HUES6 (cell line): ENCODE data around the gene IL23R.

Experiments
- H3K27ac ChIP-seq: 2 replicates; pipeline ENCODE4 v1.7.0; 2013; ENCODE audit warnings: low read depth, mild to moderate bottlenecking, low read length, inconsistent platforms
- H3K27me3 ChIP-seq: 2 replicates; pipeline ENCODE4 v1.6.1; 2013; ENCODE audit warnings: low read length; ENCODE audit not compliant: control insufficient read depth, insufficient read depth
- H3K36me3 ChIP-seq: 2 replicates; pipeline ENCODE4 v1.6.1; 2013; ENCODE audit warnings: low read length; ENCODE audit not compliant: control insufficient read depth, insufficient read depth
- H3K4me1 ChIP-seq: 2 replicates; pipeline ENCODE4 v1.6.1; 2013; ENCODE audit warnings: low read length; ENCODE audit not compliant: control insufficient read depth, insufficient read depth
- H3K4me3 ChIP-seq: 2 replicates; pipeline ENCODE4 v1.5.1; 2013; ENCODE audit warnings: low read depth, low read length
- H3K9ac ChIP-seq: one replicate; pipeline ENCODE4 v1.6.1; 2013; ENCODE audit warnings: mild to moderate bottlenecking, low read length
- H3K9me3 ChIP-seq: 2 replicates; pipeline ENCODE4 v1.6.1; 2013; ENCODE audit warnings: low read depth, low read length; ENCODE audit not compliant: control insufficient read depth, insufficient read depth

The IL23R gene

DNA sequence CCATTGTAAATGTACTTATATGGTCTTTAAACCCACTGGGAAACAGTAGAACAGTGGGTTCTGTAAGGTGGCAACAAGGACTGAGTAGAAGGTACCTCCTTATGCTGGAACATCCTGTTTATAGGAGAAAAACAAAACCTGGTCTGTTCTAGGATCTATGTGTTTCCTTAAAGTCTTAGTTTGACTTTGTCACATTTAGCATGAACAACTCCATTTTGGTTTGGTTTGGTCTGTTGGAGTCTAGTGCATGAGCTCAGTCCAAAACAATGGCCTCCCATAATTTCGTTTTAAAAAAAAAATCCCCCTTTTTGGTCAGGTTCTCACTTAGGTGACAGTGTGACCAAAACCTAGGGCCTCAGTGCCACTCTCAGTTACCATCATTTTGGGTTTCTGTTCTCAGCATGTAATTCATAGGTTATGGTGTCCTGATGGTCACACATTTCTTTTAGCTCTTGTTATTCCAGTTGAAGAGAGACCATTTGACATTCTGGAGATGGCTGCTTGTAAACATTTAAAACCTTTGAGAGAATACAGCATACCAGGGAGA lies 75.0 kb downstream of the IL23R start:
- H3K9me3 ChIP-seq, result 0 out of 2 replicates have a peak, but pooled peaks cover 6% of the 10 kb centered on the region
- H3K4me3 ChIP-seq, result no peak overlapping the region
- H3K9ac ChIP-seq, result no peak overlapping the region
- H3K27me3 ChIP-seq, result no peaks in the 10 kb centered on the region
- H3K27ac ChIP-seq, result no peak overlapping the region
- H3K4me1 ChIP-seq, result no peaks in the 10 kb centered on the region
- no peaks in the 10 kb centered on the region for H3K36me3 ChIP-seq

DNA sequence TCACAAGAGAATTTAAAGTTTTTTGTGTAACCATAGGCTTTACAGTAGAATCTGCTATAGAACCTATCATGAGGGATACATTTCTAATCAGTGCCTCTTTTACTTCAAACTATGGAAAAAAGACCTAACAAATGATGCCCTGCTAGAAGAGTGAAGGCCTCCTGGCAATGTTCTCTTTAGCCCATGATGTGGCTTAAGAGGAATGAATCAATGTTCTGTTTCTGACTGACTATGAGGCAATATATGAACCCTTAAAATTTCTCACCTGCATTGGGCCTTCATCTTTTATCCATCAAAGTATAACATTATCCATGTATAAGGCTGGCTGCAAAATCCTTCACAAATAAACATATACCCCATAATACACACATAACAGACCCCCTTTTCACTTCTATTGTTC lies 75.8 kb downstream of the IL23R start:
- Histone ChIP-seq H3K4me1 (no peaks in the 10 kb centered on the region), H3K27ac (no peak overlapping the region), H3K9ac (no peak overlapping the region), H3K9me3 (0 out of 2 replicates have a peak, but pooled peaks cover 6% of the 10 kb centered on the region), H3K36me3 (no peaks in the 10 kb centered on the region), H3K4me3 (no peak overlapping the region), H3K27me3 (no peaks in the 10 kb centered on the region)

DNA sequence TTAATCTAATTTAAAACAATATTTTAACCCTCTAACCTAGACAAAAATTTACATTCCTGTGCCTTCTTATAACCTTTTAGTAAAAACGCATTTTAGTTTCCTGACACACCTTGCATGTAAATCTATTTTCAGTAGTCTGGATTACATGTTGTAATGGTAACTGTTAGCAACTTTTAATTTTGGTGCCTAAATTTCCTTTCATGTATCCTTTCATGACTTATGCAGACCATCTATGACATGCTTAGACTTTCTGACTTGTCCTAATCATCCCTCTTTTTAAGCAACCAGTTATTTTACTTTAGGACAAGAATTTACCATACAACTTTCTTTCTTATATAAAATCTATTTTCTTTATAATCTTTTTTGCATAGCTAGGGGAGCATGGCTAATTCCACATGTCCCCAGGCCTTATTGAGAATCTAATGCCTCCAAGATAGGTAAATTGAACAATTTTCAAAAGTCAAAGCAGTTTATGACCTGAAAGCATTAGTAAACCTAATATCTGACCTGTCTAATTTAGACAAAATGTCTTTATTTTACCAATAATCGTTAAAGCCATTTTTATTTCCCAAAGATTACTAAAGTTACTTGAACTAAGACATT lies 83.9 kb downstream of the IL23R start:
- Histone ChIP-seq H3K4me1 (no peaks in the 10 kb centered on the region), H3K36me3 (no peaks in the 10 kb centered on the region), H3K27me3 (no peaks in the 10 kb centered on the region), H3K4me3 (no peak overlapping the region), H3K9me3 (peaks cover 48% of the 10 kb centered on the region), H3K9ac (no peak overlapping the region), H3K27ac (no peak overlapping the region)

DNA sequence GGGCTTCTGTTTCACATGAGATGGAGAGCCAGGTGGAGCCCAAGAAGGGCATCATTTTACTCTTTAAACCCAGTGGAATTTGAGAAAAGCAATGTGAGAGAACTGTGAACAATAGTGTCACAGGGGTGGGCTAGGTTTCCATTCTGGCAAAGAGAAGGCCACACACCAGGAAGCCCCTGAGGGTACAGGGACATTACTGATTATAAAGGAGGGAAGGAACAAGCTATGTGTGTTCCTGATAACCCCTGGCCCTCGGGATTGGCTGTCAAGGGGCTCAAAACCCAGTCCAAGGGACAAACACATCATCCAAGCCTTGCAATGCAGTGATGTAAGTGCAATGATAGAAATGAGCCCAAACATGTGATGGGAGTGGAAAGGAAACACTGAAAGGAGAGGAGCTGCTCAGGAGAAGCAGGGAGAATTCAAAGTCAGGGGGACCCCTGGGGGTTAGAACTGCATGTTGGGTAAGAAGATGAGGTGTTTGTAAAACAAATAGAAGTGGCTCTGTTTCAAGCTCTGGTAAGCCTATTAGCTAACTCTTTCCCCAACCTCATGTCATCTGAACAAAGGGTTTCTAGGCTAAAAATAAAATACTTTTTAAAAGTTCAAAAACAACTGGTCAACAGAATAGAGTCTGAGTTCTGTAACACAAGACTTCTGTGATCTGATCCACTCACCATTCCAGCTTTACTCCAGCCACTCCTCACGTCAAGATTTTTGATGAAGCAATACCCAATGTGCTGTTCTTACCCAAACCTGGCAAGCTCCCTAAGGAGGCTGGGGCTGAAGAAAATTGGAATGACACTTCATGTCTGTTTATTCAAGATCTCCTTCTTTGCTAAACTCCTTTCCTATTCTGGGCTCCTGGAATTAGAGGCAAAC lies 90.3 kb downstream of the IL23R start:
- Histone ChIP-seq H3K9me3 (peaks cover 17% of the 10 kb centered on the region), H3K4me1 (peaks cover 13% of the 10 kb centered on the region; the same call in 1 of the 2 replicates), H3K4me3 (no peak overlapping the region), H3K27me3 (no peaks in the 10 kb centered on the region), H3K27ac (no peak overlapping the region), H3K36me3 (no peaks in the 10 kb centered on the region), H3K9ac (no peak overlapping the region)

- Histone ChIP-seq H3K9ac (no peak overlapping the region), H3K4me3 (no peak overlapping the region), H3K9me3 (peaks cover 11% of the 10 kb centered on the region), H3K36me3 (no peaks in the 10 kb centered on the region), H3K27ac (no peak overlapping the region), H3K27me3 (no peaks in the 10 kb centered on the region), H3K4me1 (peaks cover 19% of the 10 kb centered on the region; the same call in 1 of the 2 replicates)
Observed at GRCh38 chr1:67257173-67257535, 90.9 kb downstream of the IL23R start.

DNA sequence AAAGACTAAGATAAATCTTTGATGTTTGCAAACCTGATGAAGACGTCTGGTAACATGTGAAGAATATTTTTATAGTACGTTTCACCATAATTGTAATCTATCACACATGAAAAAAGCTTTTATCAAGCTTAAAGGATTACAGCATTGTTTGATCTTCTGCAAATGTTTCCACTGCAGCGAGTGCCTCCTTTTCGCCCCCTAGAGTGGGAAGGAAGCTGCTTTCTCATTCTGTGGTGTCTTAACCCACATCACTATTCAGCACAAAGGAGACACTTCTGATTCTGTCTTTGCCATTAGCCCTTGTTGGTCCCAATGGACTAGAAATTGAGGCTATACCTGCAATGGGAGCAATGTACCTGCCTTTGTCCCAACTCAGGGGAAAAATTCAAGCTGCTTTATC lies 95.4 kb downstream of the IL23R start:
- H3K27ac ChIP-seq, result no peak overlapping the region
- no peak overlapping the region for H3K4me3 ChIP-seq
- H3K9ac ChIP-seq, result no peak overlapping the region

DNA sequence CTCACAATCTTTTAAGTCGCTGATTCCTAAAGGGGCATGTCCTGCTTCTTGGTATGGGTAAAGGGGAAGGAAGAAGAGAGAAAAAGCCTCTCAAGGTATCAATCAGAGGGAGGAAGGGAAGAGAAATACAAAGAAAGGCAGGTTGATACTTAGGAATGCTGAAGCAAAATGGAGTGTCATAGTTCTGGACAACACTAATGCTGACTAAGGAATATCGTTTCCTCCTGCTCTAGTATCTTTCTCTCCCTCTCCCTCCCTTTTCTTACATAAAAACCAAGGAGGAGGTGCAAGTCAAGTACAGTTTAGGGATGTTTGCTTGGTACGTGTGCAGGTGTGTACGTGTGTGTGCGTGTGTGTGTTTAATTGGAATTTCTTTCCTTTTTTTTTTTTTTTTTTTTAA lies 96.5 kb downstream of the IL23R start:
- H3K27ac ChIP-seq, result no peak overlapping the region
- H3K27me3 ChIP-seq, result no peaks in the 10 kb centered on the region
- peaks cover 19% of the 10 kb centered on the region for H3K4me1 ChIP-seq
- no peak overlapping the region for H3K9ac ChIP-seq
- no peaks in the 10 kb centered on the region for H3K36me3 ChIP-seq
- no peaks in the 10 kb centered on the region for H3K9me3 ChIP-seq
- no peak overlapping the region for H3K4me3 ChIP-seq

More for the DNA sequence above, 95.4 kb downstream of the IL23R start:
- H3K4me1 ChIP-seq, result peaks cover 26% of the 10 kb centered on the region
- no peaks in the 10 kb centered on the region for H3K9me3 ChIP-seq
- H3K36me3 ChIP-seq, result no peaks in the 10 kb centered on the region
- no peaks in the 10 kb centered on the region for H3K27me3 ChIP-seq

DNA sequence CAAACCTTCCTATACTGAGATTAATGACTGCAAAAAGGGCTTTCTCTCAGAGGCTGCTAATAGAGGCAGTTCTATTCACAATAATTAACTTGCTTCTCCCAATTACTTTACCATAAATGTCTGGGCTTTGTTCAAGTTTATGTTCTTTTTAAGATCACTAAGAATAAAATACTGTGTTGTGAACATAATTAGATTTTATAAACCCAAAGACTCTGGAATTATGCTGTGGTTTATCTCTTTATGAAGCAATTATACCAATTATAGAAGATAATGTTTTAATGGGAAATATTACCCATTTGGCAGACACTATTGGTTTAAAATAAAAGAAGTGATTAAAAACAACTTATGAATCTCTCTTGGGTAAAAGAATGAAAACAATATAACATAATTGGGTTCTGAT lies 97.9 kb downstream of the IL23R start:
- H3K36me3 ChIP-seq, result no peaks in the 10 kb centered on the region
- H3K27ac ChIP-seq, result no peak overlapping the region
- H3K9ac ChIP-seq, result no peak overlapping the region
- no peak overlapping the region for H3K4me3 ChIP-seq
- H3K4me1 ChIP-seq, result peaks cover 19% of the 10 kb centered on the region
- H3K27me3 ChIP-seq, result no peaks in the 10 kb centered on the region
- H3K9me3 ChIP-seq, result no peaks in the 10 kb centered on the region

GRCh38 chr1:67264899-67265298 lies 98.6 kb downstream of the IL23R start:
- H3K27ac ChIP-seq, result no peak overlapping the region
- H3K4me1 ChIP-seq, result peaks cover 19% of the 10 kb centered on the region
- no peak overlapping the region for H3K9ac ChIP-seq
- H3K4me3 ChIP-seq, result no peak overlapping the region
- H3K9me3 ChIP-seq, result no peaks in the 10 kb centered on the region
- H3K36me3 ChIP-seq, result no peaks in the 10 kb centered on the region
- H3K27me3 ChIP-seq, result no peaks in the 10 kb centered on the region

DNA sequence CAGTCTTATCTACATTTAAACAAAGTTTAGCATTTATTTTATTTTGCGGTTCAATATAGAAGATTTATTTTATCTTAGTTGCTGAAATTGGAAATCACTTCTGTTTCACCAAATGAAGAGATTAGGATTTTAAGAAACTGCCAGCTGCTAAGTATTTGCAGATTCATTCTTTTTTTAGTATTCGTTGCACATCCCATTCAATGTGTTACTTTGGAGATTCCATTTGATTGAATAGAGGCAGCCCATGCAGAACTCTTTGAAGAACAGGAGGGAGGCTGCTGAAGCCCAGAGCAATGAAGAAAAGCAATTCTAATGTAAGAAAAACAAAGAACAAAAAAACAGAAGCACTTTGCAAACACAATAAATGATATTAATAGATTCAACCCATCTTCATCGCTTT lies 102.8 kb downstream of the IL23R start:
- Histone ChIP-seq H3K27me3 (no peaks in the 10 kb centered on the region), H3K4me1 (no peaks in the 10 kb centered on the region; the same call in 1 of the 2 replicates), H3K9me3 (peaks cover 7% of the 10 kb centered on the region; the same call in 1 of the 2 replicates), H3K4me3 (no peak overlapping the region), H3K36me3 (no peaks in the 10 kb centered on the region), H3K27ac (no peak overlapping the region), H3K9ac (no peak overlapping the region)

GRCh38 chr1:67270541-67270940 lies 104.3 kb downstream of the IL23R start:
- Histone ChIP-seq H3K36me3 (no peaks in the 10 kb centered on the region), H3K4me1 (no peaks in the 10 kb centered on the region), H3K4me3 (no peak overlapping the region), H3K9ac (no peak overlapping the region), H3K27ac (no peak overlapping the region), H3K9me3 (peaks cover 7% of the 10 kb centered on the region; the same call in 1 of the 2 replicates), H3K27me3 (no peaks in the 10 kb centered on the region)
